OCI-M2 (cell line): ENCODE measurements around the gene FAM240A.

Experiments
- DNase-seq: peaks from one replicate; lab custom pipeline; 2025; ENCODE audit not compliant: unreplicated experiment; lab: John Stamatoyannopoulos, UW

The FAM240A gene

DNA sequence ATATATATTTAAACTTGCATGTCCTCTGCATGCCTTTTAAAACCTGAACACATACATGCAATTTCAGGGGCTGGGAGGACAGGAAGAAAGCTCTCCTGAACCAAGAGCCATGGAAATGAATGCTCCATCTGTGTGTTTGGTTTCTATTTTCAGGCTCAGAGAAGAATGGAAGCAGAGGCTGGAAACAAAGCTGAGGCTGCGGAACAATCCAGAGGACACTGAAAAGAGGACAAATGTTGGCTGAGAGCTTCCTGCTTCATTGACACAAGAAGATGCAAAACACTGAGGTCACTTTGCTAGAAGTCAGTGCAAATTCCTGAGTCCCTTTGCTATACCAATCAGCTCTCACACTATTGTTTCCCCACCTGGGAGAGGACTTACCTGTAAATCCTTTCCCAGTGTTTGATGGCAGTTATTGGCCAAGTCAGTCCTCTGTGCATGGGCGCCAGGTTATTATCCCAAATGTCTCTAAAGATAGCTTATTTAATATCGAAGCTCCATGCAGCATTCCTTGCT, 12.7 kb downstream of the FAM240A start:
- no peak for DNase-seq

DNA sequence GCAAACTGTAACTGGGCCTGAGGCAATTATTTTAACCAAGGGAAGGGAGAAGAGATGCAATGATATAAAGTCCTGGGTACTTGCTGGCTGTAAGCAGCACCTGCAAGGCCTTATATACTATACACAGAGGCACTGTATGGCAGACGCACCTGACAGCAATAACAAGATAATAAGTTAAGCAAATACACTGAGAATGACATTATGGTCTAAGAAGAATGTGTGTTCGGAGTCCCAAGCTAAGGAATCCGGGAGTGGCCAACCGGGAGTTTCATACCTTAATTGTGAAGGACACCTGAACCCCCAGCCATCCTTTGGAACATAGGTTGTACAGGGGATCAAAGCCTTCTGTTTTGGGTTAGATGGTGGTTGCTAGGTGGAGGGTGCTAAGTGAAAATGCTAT, 13.7 kb downstream of the FAM240A start:
- no peak for DNase-seq

DNA sequence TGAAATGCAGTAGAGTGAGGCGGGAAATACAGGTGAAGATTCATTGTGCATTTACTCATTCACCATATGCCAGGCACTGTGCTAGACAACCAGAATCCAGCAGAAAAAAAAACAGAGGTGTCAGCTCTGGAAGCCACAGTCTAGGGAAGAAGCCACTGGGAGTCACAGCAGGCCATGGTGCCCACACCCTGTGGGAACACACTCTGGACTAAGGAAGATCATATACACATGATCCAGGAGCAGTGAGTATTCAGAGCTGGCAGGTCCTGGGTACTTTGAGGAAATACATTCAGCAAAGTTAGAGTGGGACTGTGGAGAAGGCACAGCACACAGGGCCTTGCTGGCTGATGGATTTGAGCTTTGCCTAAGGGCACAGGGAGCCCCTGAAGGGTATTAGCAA, 14.8 kb downstream of the FAM240A start:
- no peak for DNase-seq

DNA sequence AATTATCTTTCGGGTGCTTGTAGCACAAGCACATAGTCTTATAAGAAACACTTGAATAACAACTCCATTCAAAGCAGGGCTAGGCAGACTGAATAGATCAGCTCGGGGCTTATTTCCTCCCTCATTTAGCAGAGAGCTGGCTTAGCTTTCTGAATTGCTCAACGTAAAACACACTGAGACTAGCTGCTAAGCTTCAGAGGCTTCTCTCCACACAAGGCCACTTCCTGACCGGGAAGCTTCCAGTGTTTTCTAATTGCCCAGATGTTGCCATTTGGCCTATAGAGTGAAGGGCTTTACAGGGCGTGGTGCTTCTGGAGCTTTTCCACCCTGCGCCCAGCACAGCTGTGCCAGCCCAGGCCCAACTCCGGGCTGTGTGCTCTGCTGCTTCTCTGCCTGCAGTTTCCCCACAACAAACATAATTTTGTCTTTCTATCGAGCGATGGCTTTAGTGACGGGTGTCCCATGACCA, 16.6 kb downstream of the FAM240A start:
- no peak for DNase-seq

DNA sequence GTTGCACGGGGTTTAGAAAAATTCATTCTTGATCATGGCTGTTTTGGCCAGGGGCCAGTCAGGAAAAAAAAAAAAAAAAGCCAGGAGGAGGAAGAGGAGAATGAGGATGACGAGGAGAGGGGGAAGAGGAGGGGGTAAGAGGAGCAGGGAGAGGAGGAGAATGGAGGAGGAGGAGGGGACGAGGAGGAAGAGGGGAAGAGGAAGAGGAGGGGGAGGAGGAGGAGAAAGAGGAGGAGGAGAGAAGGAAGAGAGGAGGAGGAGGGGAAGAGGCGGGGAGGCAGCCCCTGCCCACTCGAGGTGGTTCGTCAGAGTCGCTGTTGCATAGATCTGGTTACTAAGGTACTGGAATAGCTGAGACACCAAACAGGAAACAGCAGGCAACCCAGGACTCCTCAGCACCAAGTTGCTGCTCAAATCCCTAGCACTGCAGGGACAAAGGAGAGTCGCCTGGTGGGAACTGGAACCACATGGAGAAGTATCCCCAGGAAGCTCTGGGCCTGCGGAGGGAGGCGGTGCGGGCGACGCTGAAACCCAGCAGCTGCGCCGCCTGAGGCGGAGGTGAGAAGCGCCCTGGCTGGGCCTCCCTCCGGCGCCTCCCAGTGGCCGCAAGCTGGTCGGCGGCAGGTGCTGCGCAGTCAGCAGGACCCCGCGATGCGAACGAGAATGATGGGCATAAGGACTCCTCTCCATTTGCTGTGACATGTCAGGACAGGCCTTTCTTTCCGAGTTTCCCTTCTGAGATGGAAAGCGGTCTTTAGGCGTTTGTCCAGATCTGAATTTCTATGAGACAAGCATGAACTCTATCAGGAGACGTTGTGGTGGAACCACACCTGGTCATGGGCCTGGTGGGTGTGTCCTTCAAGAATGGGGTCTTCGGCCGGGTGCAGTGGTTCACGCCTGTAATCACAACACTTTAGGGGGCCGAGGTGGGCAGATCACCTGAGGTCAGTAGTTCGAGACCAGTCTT, 17.5 kb downstream of the FAM240A start:
- DNase-seq, result no peak

DNA sequence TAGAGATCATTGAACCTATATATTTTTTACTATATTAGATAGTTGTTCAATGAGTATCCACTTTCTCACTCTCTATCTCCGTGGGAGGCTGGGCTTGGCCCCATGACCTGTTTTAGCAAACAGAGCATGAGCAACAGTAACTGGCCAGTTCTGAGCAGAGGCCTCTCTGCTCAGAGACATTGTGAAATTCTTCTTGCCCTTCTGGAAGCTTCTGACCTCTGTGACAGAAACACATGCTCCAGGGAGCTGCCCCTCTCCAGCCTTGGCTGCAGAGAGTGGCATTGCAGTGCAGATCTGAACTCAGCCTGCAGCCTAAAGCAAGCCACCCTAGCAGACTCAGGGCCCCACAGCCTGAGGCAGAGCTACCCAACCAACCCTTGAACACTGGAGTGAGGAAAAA, 20.5 kb downstream of the FAM240A start:
- no peak for DNase-seq

DNA sequence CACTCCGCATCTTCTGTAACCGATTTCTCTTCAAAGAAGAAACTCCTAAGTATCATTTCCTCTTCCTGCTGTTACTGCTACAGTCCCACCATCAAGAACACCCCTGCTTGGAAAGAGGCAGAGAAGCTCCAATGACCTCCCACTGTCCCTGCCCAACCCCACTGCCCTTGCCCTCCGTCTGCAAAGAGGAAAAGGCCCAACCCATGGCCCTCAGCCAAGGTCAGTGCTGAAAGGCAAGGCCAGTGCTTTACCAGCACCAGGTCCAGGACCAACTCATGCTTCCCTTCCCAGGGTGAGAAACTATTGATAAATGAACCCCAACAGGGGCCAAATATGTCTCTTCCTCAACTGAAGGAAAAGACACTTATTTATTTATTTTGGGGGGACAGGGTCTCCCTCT, 22.5 kb downstream of the FAM240A start:
- DNase-seq, result no peak

DNA sequence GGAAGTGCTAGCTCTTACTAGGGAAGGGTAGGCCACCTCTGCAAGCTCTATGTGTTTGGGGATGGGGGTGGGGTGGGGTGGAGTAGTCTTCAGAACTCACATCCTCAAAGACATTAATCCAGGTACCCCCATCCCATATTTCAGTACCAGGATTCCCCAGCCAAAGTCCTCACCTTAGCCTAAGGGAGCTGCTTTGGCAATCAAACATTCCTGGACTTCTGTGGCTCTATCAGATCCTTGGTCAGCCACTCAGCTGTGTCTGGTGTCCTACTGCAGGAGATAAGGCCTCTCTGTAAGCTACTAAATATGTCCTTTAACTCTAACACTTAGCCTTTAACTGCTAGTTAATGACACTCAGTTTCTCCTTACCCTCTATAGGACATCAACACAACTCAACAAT, 26.9 kb downstream of the FAM240A start:
- DNase-seq, result no peak

DNA sequence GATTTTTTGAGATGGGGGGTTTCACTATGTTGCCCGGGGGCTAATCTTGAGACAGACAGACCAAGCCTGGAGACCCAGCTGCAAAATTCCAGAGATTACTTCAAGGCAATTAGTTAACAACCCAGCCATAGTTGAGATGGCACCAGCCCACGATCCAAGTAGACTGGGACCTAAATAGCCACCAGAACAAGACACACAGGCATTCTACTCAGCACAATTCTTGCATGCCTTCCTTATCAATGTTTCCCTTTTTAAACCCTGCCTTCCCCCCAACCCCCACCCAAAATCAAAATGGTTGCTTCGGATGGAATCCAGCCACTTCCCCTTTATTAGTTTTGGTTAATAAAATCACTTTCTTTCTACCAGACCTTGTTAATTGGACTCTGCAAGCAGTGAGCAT, 28.6 kb downstream of the FAM240A start:
- DNase-seq, result no peak

DNA sequence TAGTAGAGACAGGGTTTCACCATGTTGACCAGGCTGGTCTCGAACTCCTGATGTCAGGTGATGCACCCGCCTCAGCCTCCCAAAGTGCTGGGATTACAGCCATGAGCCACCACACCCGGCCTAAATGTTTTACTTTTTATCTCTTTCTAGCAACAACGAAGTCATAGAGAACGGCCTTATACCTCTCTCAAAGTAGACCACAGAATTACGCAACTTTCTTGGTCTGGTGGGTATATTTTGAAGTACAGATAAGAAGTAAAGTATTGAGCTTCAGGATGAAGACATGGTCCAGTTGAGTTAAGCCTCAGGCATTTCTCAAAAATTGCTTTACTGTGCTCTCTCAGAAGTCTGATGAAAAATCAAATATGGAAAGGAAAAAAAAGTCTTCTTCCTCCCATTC, 30.6 kb downstream of the FAM240A start:
- DNase-seq, result no peak

DNA sequence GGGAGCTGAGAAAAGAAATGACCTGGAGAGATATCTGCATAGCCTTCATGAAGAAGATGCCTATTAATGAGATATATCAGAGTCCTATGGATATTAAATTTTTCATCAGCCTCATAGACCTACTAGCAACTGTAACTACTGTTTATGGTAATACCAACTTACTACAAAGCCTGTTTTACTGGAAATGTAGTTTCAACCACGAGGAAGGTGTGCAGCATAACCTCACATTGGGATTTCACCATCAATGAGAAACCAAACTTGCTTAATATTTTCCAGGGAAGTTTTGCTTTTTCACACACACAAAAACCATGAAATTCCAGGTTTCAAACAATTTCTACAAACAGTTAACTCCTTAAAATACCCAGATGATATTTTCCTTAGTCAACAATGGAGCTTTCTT, 31.4 kb downstream of the FAM240A start:
- no peak for DNase-seq

DNA sequence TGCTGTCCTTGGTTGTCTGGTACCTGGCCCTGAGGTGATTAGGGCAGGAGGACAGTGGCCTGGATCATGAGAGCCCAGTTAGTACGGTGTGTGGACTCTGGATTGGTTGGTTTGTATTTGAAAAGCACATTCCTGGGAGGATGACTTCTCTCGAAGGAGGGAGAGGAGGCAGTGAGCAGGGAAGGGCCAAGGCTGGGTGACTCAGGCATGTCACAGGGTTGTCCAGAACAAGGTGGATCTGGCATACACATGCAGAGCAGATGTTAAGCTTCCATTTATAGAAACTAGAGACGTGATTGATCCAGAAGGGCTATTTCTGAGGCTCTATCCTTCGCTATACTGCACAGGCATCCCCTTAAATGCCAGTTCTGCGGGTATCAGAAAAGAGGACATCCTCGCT, 34.4 kb downstream of the FAM240A start:
- DNase-seq, result no peak

DNA sequence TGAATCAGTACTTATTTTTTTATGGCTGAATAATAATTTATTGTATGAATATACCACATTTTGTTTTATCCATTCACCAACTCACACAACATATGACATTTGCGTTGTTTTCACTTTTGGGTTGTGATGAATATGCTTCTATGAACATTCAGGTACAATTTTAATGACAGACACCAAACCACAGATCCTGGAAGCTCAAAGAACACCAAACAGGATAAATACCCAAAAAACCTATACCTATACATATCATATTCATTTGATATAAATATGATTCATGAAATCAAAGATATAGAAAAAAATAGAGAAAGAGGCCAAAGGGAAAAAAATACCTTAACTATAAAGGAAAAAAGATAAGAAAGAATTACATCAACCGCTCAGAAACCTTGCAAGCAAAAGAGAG, 35.8 kb downstream of the FAM240A start:
- no peak for DNase-seq

DNA sequence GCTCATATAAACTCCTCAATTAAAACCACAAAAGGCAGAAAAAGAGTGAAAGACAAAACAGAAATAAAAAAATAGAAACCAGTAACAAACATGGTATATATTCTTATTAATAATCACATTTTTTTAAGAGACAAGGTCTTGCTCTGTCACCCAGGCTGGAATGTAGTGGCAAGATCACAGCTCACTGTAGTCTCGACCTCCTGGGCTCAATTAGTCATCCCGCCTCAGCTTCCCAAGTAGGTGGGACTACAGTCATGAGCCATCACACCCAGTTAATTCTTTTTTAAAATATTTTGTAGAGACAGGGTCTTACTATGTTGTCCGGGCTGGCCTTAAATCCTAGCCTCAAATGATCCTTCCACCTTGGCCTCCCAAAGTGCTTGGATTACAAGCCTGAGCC, 37.1 kb downstream of the FAM240A start:
- DNase-seq, result no peak

DNA sequence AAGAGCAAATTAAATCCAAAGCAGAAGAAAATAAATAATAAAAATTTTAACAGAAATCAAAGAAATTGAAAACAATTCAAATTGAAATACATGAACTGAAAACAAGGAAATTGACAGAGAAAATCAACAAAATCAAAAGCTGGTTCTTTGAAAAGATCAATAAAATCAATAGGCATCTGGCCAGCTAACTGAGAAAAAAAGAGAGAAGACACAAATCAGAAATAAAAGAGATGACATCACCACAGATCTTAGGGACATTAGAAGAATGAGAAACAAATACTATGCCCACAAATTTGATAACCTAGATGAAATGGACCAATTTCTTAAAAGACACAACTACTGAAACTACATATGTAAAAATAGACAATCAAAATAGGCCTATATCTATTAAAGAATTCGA, 38.8 kb downstream of the FAM240A start:
- DNase-seq, result no peak

DNA sequence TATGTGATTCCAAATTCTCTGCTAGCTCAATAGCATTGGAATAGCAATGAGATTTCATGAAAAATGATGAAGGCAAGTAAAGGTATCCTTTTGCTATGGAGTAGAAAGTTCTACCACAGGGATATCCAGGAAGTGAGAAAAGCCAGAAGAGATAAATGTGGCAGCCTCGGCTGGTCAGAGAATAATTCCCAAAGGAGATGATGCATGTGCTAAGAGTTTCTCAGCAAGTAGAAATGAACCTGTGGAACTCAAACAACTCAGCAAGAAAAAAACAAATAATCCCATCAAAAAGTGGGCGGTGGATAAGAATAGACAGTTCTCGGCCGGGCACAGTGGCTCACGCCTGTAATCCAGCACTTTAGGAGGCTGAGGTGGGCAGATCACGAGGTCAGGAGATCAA, 42.9 kb downstream of the FAM240A start:
- no peak for DNase-seq

DNA sequence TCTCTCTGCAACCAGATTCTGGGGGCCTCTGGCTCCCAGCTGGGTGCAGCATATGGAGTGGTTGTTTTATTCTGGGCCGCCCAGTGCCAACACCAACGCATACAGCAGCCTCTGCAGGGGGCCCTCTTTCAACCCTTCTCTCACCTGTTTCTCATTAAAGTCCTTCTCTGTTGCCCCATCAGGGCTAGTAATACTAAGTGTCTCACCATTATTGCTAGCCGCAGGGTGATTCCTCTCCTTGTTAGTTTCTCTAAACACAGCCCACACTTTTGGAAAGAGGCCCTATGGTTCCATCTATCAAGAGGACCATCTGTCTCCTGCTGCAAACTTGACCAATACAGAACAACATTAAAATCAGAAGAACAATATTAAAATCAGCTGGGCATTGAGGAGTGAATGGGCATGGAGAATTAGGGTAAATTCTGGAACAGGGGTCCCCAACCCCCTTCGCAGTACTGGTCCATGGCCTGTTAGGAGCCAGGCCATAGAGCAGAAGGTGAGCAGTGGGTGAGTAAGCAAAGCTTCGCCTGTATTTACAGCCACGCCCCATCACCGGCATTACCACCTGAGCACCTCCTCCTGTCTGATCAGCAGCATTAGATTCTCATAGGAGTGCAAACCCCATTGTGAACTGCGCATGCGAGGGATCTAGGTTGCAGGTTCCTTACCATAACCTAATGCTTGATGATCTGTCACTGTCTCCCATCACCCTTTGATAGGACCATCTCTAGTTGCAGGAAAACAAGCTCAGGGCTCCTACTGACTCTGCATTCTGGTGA, 44.6 kb downstream of the FAM240A start:
- no peak for DNase-seq

DNA sequence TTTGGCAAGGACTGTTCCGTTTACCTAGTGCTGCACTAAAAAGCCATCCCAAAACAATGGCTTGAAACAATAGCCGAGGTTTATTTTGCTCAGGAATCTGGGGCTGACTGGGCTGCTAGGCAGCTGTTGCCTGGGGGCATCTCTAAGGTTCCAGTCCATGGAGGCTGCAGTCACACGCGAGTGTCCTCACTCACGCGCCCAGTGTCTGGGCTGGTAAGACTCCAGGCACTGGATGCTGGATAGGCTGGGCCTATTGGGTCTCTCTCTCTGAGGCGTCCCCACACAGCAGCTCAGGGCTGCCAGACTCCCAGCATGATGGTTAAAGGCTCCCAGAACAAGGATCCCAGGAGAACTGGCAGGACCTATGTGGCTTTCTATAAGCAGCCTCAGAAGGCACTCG, 47.0 kb downstream of the FAM240A start:
- DNase-seq, result no peak

DNA sequence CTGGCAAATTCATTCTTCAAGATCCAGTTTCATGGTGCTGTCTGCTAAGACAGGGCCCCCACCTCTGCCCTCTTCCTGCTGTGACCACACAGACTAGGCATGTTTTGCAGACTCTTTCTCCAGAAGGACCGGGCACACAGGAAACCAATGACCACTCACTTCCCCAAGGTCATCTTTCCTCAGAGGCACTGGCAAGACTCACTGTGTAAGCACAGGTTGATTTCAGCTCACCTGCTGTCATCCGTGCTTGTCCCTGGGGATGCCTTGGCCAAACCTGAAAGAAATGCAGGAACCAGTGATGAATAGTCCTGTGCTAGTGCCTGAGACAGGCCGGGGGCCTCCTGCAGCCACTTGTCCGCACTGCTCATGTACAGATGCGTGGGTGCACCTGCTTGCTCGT, 47.7 kb downstream of the FAM240A start:
- DNase-seq, result no peak

DNA sequence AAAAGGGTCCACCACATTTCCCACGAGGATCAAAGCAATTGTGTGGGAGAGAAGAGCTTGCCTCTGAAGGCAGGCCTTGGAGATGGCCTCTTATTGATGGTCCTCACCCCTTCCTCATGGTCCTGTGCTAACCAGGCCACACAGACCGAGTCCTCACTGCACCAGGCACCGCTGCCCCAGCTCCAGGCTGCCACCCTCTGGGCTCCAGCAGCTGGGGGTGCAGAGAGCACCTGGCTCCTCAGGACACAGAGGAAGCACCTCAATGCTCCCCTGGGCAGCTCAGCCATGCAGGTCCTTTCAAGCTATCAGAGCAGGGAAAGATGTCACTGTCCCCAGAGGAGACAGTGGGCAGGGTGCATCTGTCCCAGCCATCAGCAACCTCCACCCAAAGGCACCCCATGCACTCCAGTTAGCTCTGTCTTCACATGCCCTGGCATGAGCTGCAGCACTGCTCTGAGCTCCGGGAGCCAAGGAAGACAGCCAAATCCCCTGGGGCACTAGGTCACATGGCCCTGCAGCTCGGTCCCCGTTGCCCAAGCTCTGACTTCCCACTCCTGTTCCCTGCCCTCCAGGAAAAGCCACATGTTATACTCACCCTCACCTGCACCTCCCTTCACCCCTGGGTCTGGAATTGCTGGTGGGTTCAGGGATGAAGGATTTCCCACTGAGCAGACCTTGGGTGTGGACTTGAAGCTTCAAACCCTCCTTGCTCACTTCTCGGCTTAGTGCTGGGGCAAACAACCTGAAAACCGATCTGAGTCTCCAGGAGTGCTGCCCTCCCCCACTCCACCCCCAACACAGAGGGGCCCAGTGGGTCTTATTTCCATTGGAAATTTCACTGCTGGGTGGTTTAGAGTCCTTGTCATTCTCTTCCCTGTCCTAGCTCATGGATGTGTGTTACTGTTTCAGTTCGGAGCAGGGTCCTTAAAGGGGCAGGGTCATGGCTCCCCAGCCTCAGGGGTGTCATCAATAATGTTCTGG, 48.5 kb downstream of the FAM240A start:
- no peak for DNase-seq
